CD14-positive monocyte (primary cell): ENCODE measurements around the gene OR2V2. TPM values are rescaled to one million over a fixed set of nuclear protein-coding genes. Genes with fewer than 3 reads are reported as not detected.
"Not testable (repeated sequence)": the region's sequence is repeated elsewhere in the genome, so short reads cannot be mapped to it uniquely, and the experiment has no call there.

Experiments used
- DNase-seq, 3 donors: peaks; one replicate each; pipeline ENCODE4 v3.0.0-alpha.2; 2011 to 2022
- H2AFZ ChIP-seq: 2 replicates; pipeline ENCODE4 v1.6.0; 2012; ENCODE audit warnings: mild to moderate bottlenecking, low read depth, low read length, inconsistent platforms; ENCODE audit not compliant: insufficient read depth, poor library complexity, severe bottlenecking
- H3K27ac ChIP-seq, 2 donors: 1 replicate in 1 of 2; 2 replicates in 1 of 2; pipeline ENCODE4 v1.5.1; 2012 to 2013; ENCODE audit warnings: low read length in 2 of 2, control low read depth in 1 of 2, inconsistent platforms in 1 of 2, low read depth in 1 of 2, mild to moderate bottlenecking in 1 of 2
- H3K27me3 ChIP-seq, 2 donors: one replicate each; pipeline versions ENCODE4 v1.6.0 to v1.6.1; 2011 to 2013; ENCODE audit warnings: low read length in 2 of 2; ENCODE audit not compliant: control insufficient read depth in 2 of 2, insufficient read depth in 2 of 2
- H3K36me3 ChIP-seq, 2 donors: replicated peaks in 1 of 2; 1 replicate in 1 of 2; 2 replicates in 1 of 2; pipeline versions ENCODE4 v1.5.1 to v1.6.1; 2012 to 2013; ENCODE audit warnings: low read length in 2 of 2, control low read depth in 1 of 2, inconsistent platforms in 1 of 2, mild to moderate bottlenecking in 1 of 2; ENCODE audit not compliant: insufficient read depth in 2 of 2, control insufficient read depth in 1 of 2
- H3K4me1 ChIP-seq, 2 donors: 1 replicate in 1 of 2; 2 replicates in 1 of 2; pipeline versions ENCODE4 v1.5.1 to v1.6.1; 2012 to 2013; ENCODE audit warnings: low read length in 2 of 2, control low read depth in 1 of 2, inconsistent platforms in 1 of 2, mild to moderate bottlenecking in 1 of 2, moderate library complexity in 1 of 2; ENCODE audit not compliant: insufficient read depth in 2 of 2, control insufficient read depth in 1 of 2
- H3K4me2 ChIP-seq: replicated peaks from 2 replicates; pipeline ENCODE3; 2012; ENCODE audit warnings: low read length, moderate library complexity, mild to moderate bottlenecking; ENCODE audit not compliant: poor library complexity, severe bottlenecking; ENCODE audit errors: extremely low read depth
- H3K4me3 ChIP-seq, 3 experiments: fragments of 200-600 bp in 1 of 3; sonication (generic) in 1 of 3; replicated peaks in 1 of 3; 1 replicate in 2 of 3; 2 replicates in 1 of 3; pipeline ENCODE4 v1.5.1; 2011 to 2013; ENCODE audit warnings: low read length in 3 of 3, mild to moderate bottlenecking in 3 of 3, control low read depth in 2 of 3, low read depth in 2 of 3, inconsistent platforms in 1 of 3, moderate library complexity in 1 of 3
- H3K79me2 ChIP-seq: 2 replicates; pipeline ENCODE4 v1.6.0; 2012; ENCODE audit warnings: mild to moderate bottlenecking, control low read depth, inconsistent platforms, low read length, moderate library complexity; ENCODE audit not compliant: insufficient read depth
- H3K9ac ChIP-seq: 2 replicates; pipeline ENCODE4 v1.6.0; 2017; ENCODE audit warnings: low read length, mild to moderate bottlenecking; ENCODE audit not compliant: insufficient read depth, poor library complexity, severe bottlenecking
- H3K9me3 ChIP-seq, 2 donors: replicated peaks in 1 of 2; 1 replicate in 1 of 2; 2 replicates in 1 of 2; pipeline versions ENCODE4 v1.5.1 to v1.6.1; 2012 to 2013; ENCODE audit warnings: low read length in 2 of 2, control low read depth in 1 of 2; ENCODE audit not compliant: control insufficient read depth in 1 of 2, insufficient read depth in 1 of 2
- H4K20me1 ChIP-seq: 2 replicates; pipeline ENCODE4 v1.6.0; 2012; ENCODE audit warnings: mild to moderate bottlenecking, low read length, control low read depth, moderate library complexity; ENCODE audit not compliant: insufficient read depth
- H3K27ac Mint-ChIP-seq, 7 donors: one replicate each; pipeline ENCODE4 v1.8.0; 2020; ENCODE audit warnings: mild to moderate bottlenecking in 7 of 7, mixed read lengths in 7 of 7, moderate library complexity in 6 of 7, inconsistent platforms in 2 of 7
- H3K27me3 Mint-ChIP-seq, 3 donors: one replicate each; pipeline ENCODE4 v1.8.0; 2021 to 2022; ENCODE audit warnings: low read depth in 3 of 3, mild to moderate bottlenecking in 3 of 3, mixed read lengths in 3 of 3, moderate library complexity in 3 of 3, inconsistent platforms in 1 of 3
- H3K36me3 Mint-ChIP-seq, 2 donors: one replicate each; pipeline ENCODE4 v1.8.0; 2020; ENCODE audit warnings: mixed read lengths in 2 of 2, inconsistent platforms in 1 of 2, mild to moderate bottlenecking in 1 of 2
- H3K4me1 Mint-ChIP-seq: one replicate; pipeline ENCODE4 v1.8.0; 2020; ENCODE audit warnings: mild to moderate bottlenecking, mixed read lengths
- H3K4me3 Mint-ChIP-seq, 2 donors: one replicate each; pipeline ENCODE4 v1.8.0; 2020; ENCODE audit warnings: mild to moderate bottlenecking in 2 of 2, mixed read lengths in 2 of 2, moderate library complexity in 1 of 2
- H3K9me3 Mint-ChIP-seq, 7 donors: one replicate each; pipeline ENCODE4 v1.8.0; 2020 to 2022; ENCODE audit warnings: mixed read lengths in 7 of 7, mild to moderate bottlenecking in 6 of 7, moderate library complexity in 6 of 7, inconsistent platforms in 2 of 7
- WGBS: methylation state at CpG from one replicate; pipeline ENCODE4 v1.1.5; 2013; ENCODE audit warnings: missing lambda C conversion rate; ENCODE audit not compliant: insufficient coverage; 5-methylcytosine and 5-hydroxymethylcytosine counted together
- intact Hi-C, 2 donors: fragments of 100-400 bp; cut with micrococcal nuclease; formaldehyde crosslinking; loops; one replicate each; pipeline versions ENCODE4 v1.15.0 to v1.15.1; 2023
- polyA plus RNA-seq, 3 donors: library from polyadenylated mRNA; depleted of rRNA in 1 of 3; unstranded in 2 of 3; stranded (reverse) in 1 of 3; fragments of 300-500 nt in 2 of 3; fragments of >200 nt in 1 of 3; fragmentation: Illumina TruSeq in 2 of 3; gene quantifications; 1 replicate in 2 of 3; 2 replicates in 1 of 3; pipeline ENCODE4 v1.2.3, GENCODE V29; 2012 to 2021
- TF ChIP-seq, protein P1 (sequence below): fragments of 200-600 bp; IDR thresholded peaks from one replicate; pipeline ENCODE4 v1.8.0; 2022; ENCODE audit warnings: antibody characterized with exemption, mild to moderate bottlenecking

The OR2V2 gene
- polyA plus RNA-seq, 3 donors = not detected

DNA sequence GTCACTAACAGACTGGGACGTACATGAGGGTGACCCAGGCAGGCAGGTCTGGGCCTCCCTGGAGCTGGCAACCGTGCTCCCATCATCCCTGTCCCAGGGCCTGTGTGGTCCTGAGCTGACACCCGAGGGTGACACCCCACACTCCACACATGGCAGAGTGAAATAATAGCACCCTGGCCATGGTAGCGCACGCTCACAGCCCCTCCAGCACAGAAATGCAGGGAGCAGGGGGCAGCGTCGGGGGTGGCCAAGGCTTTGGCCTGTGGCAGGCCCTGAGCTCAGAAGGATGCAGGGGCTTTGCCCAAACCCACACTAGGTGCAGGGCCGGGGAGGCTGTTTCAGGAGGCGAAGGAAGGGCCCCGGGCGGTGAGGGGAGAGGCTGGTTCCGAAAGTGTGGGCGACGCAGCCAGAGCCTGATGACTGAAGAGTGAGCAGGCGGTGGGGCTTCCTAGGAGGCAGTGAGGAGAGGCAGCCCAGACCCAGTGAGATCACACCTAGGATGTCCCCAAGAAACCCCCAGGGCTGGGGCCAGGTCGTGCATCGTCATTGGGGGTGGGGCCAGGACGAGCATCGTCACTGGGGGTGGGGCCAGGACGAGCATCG, 12.9 kb downstream of the OR2V2 start:
- peaks cover 21% of the 10 kb centered on the region for H3K4me1 Mint-ChIP-seq
- 84% methylated on average over 14 of the region's 21 CpGs for WGBS
- DNase-seq = peak; percentile 22 to 85 (median 55)
- peak overlapping the region; percentile 37 to 89 (median 85) for H3K27ac Mint-ChIP-seq
- H3K9me3 Mint-ChIP-seq = peaks cover 0 to 16% (median 8%) of the 10 kb centered on the region in 7 donors
- Histone ChIP-seq H3K9ac (no peak overlapping the region), H3K4me1 (peaks cover 10 to 11% of the 10 kb centered on the region in 2 donors), H3K27ac (peak overlapping the region in 1 of 2 donors; percentile 65), H2AFZ (no peak overlapping the region), H3K79me2 (no peaks in the 10 kb centered on the region), H3K9me3 (peaks cover 0 to 7% of the 10 kb centered on the region in 2 donors), H3K4me3 (peak overlapping the region in 1 of 3 experiments; percentile 26), H3K36me3 (no peaks in the 10 kb centered on the region), H4K20me1 (no peaks in the 10 kb centered on the region), H3K4me2 (peak overlapping the region; percentile 38), H3K27me3 (peaks cover 4 to 24% of the 10 kb centered on the region in 2 donors)
- intact Hi-C loops = no loop called here
- TF ChIP-seq, protein P1, sequence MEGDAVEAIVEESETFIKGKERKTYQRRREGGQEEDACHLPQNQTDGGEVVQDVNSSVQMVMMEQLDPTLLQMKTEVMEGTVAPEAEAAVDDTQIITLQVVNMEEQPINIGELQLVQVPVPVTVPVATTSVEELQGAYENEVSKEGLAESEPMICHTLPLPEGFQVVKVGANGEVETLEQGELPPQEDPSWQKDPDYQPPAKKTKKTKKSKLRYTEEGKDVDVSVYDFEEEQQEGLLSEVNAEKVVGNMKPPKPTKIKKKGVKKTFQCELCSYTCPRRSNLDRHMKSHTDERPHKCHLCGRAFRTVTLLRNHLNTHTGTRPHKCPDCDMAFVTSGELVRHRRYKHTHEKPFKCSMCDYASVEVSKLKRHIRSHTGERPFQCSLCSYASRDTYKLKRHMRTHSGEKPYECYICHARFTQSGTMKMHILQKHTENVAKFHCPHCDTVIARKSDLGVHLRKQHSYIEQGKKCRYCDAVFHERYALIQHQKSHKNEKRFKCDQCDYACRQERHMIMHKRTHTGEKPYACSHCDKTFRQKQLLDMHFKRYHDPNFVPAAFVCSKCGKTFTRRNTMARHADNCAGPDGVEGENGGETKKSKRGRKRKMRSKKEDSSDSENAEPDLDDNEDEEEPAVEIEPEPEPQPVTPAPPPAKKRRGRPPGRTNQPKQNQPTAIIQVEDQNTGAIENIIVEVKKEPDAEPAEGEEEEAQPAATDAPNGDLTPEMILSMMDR = no peak
- H3K4me3 Mint-ChIP-seq = peak overlapping the region; percentile 57 to 71
- H3K27me3 Mint-ChIP-seq = peaks cover 23 to 32% (median 30%) of the 10 kb centered on the region in 3 donors
- H3K36me3 Mint-ChIP-seq = peaks cover 0 to 2% of the 10 kb centered on the region in 2 donors

DNA sequence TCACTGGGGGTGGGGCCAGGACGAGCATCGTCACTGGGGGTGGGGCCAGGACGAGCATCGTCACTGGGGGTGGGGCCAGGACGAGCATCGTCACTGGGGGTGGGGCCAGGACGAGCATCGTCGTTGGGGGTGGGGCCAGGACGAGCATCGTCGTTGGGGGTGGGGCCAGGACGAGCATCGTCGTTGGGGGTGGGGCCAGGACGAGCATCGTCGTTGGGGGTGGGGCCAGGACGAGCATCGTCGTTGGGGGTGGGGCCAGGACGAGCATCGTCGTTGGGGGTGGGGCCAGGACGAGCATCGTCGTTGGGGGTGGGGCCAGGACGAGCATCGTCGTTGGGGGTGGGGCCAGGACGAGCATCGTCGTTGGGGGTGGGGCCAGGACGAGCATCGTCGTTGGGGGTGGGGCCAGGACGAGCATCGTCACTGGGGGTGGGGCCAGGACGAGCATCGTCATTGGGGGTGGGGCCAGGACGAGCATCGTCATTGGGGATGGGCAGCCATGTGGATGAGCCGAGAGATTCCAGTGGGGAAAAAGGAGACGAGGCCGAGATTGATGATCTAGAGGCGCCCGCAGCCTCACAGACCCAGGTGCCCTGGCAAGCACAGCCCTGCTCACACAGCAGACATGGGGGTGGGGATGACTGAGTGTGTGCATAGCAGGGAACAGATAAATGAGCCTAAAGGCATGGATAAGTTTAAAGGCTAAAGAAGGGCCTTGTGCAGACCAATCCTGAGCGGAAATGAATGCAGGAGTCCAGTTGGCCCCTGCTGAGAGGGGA, 13.6 kb downstream of the OR2V2 start:
- H4K20me1 ChIP-seq, H3K36me3 Mint-ChIP-seq, H3K4me3 ChIP-seq, H3K79me2 ChIP-seq, H3K4me2 ChIP-seq, H2AFZ ChIP-seq, intact Hi-C loops, H3K9me3 ChIP-seq, H3K36me3 ChIP-seq, H3K27ac ChIP-seq, H3K9ac ChIP-seq: not testable (repeated sequence)
- H3K27me3 ChIP-seq = peaks cover 7 to 31% of the 10 kb centered on the region in 2 donors
- WGBS = 27% methylated on average over 13 of the region's 48 CpGs
- Mint-ChIP-seq H3K9me3 (peaks cover 0 to 16% (median 8%) of the 10 kb centered on the region in 7 donors), H3K4me3 (peak overlapping the region in 1 of 2 donors; percentile 63), H3K27ac (peak overlapping the region; percentile 60 to 94 (median 78)), H3K27me3 (peaks cover 30 to 38% (median 37%) of the 10 kb centered on the region in 3 donors), H3K4me1 (peaks cover 21% of the 10 kb centered on the region)
- peak in 2 of 3 donors; percentile 35 to 49 for DNase-seq
- H3K4me1 ChIP-seq = peaks cover 10 to 11% of the 10 kb centered on the region in 2 donors
